ENCODE results near the gene AAMP. TPM values are rescaled to one million over a fixed set of nuclear protein-coding genes. Genes with fewer than 3 reads are reported as not detected.

AAMP gene
- total RNA-seq, 2 donors from 2014 or later = 89.2 to 97.2 TPM

GRCh38 chr2:218262631-218263586 lies 7.0 kb downstream of the AAMP start:
- no peak overlapping the region for H3K9ac ChIP-seq (ENCODE audit: extremely low read depth, low read length, poor library complexity, severe bottlenecking)
- no peak overlapping the region for H3K27ac ChIP-seq (ENCODE audit: low read depth, low read length)
- no peak for DNase-seq
- Mint-ChIP-seq H3K4me1 (peaks cover 14% of the 10 kb centered on the region), H3K27ac (no peak overlapping the region), H3K27me3 (ENCODE audit: insufficient read depth) (no peaks in the 10 kb centered on the region), H3K9me3 (no peaks in the 10 kb centered on the region), H3K4me3 (no peak overlapping the region), H3K36me3 (ENCODE audit: low read depth) (peaks cover 30% of the 10 kb centered on the region)
- H3K27me3 ChIP-seq (ENCODE audit: control insufficient read depth, insufficient read depth, low read length, poor library complexity, severe bottlenecking) = no peaks in the 10 kb centered on the region
- H3K9me3 ChIP-seq (ENCODE audit: control insufficient read depth, low read length) = no peaks in the 10 kb centered on the region
- TF ChIP-seq CTCF (conservative IDR thresholded peaks at IDR 0.05) = no peak
- 94 to 95% methylated on average over 24 to 39 of the region's 39 CpGs for WGBS, 2 experiments (ENCODE audit: insufficient coverage in 1 of 2, insufficient read length in 1 of 2)
- H3K4me3 ChIP-seq (ENCODE audit: low read length) = no peak overlapping the region
- H3K36me3 ChIP-seq (ENCODE audit: control insufficient read depth, insufficient read depth, low read length) = peaks cover 35% of the 10 kb centered on the region
- no peaks in the 10 kb centered on the region for H3K4me1 ChIP-seq (ENCODE audit: control insufficient read depth, insufficient read depth, low read length)

GRCh38 chr2:218262237-218262600 lies 7.7 kb downstream of the AAMP start:
- no peak overlapping the region for H3K4me3 ChIP-seq (ENCODE audit: low read length)
- H3K36me3 ChIP-seq (ENCODE audit: control insufficient read depth, insufficient read depth, low read length) = peaks cover 29% of the 10 kb centered on the region
- H3K9me3 ChIP-seq (ENCODE audit: control insufficient read depth, low read length) = no peaks in the 10 kb centered on the region
- H3K4me1 Mint-ChIP-seq = peaks cover 14% of the 10 kb centered on the region
- peak overlapping the region; percentile 22 for H3K27ac ChIP-seq (ENCODE audit: low read depth, low read length)
- DNase-seq = no peak
- H3K4me1 ChIP-seq (ENCODE audit: control insufficient read depth, insufficient read depth, low read length) = no peaks in the 10 kb centered on the region
- no peak overlapping the region for H3K4me3 Mint-ChIP-seq
- peaks cover 24% of the 10 kb centered on the region for H3K36me3 Mint-ChIP-seq (ENCODE audit: low read depth)
- no peaks in the 10 kb centered on the region for H3K9me3 Mint-ChIP-seq
- WGBS, 2 experiments (ENCODE audit: insufficient coverage in 1 of 2, insufficient read length in 1 of 2) = 91 to 95% methylated on average over 4 to 6 of the region's 6 CpGs
- H3K27me3 Mint-ChIP-seq (ENCODE audit: insufficient read depth) = no peaks in the 10 kb centered on the region
- TF ChIP-seq CTCF (conservative IDR thresholded peaks at IDR 0.05) = no peak
- no peaks in the 10 kb centered on the region for H3K27me3 ChIP-seq (ENCODE audit: control insufficient read depth, insufficient read depth, low read length, poor library complexity, severe bottlenecking)
- no peak overlapping the region for H3K9ac ChIP-seq (ENCODE audit: extremely low read depth, low read length, poor library complexity, severe bottlenecking)
- H3K27ac Mint-ChIP-seq = no peak overlapping the region

- no peaks in the 10 kb centered on the region for H3K27me3 ChIP-seq (ENCODE audit: control insufficient read depth, insufficient read depth, low read length, poor library complexity, severe bottlenecking)
- H3K27ac ChIP-seq (ENCODE audit: low read depth, low read length) = peak overlapping the region; percentile 22
- H3K4me3 ChIP-seq (ENCODE audit: low read length) = no peak overlapping the region
- TF ChIP-seq CTCF (conservative IDR thresholded peaks at IDR 0.05) = no peak
- Mint-ChIP-seq H3K36me3 (ENCODE audit: low read depth) (peaks cover 19% of the 10 kb centered on the region), H3K4me3 (no peak overlapping the region), H3K4me1 (peaks cover 14% of the 10 kb centered on the region), H3K9me3 (no peaks in the 10 kb centered on the region), H3K27ac (peak overlapping the region; percentile 87), H3K27me3 (ENCODE audit: insufficient read depth) (no peaks in the 10 kb centered on the region)
- no peak overlapping the region for H3K9ac ChIP-seq (ENCODE audit: extremely low read depth, low read length, poor library complexity, severe bottlenecking)
- peaks cover 24% of the 10 kb centered on the region for H3K36me3 ChIP-seq (ENCODE audit: control insufficient read depth, insufficient read depth, low read length)
- WGBS, 2 experiments (ENCODE audit: insufficient coverage in 1 of 2, insufficient read length in 1 of 2) = 75 to 76% methylated on average over 1 to 8 of the region's 8 CpGs
- H3K9me3 ChIP-seq (ENCODE audit: control insufficient read depth, low read length) = no peaks in the 10 kb centered on the region
- DNase-seq = peak; percentile 61
- no peaks in the 10 kb centered on the region for H3K4me1 ChIP-seq (ENCODE audit: control insufficient read depth, insufficient read depth, low read length)
Measured at GRCh38 chr2:218261423-218262236, 8.3 kb downstream of the AAMP start.

Data from endodermal cell (in vitro differentiated cells).